D721Med (cell line): ENCODE measurements around the gene ANKRD60.
A peak's percentile ranks its signal among the peaks of the same experiment; 100 is the strongest.

ENCODE experiments used
- DNase-seq: peaks from one replicate; pipeline ENCODE4 v3.0.0; 2011; ENCODE audit warnings: low spot score; ENCODE audit not compliant: insufficient read length
- FAIRE-seq: peaks from 2 replicates; lab custom pipeline; 2011; peaks lifted over from hg19 to GRCh38; lab: Jason Lieb, UNC
- TF ChIP-seq, protein P1 (sequence below): IDR thresholded peaks from 2 replicates; pipeline ENCODE4 v1.5.1; 2012; ENCODE audit warnings: mild to moderate bottlenecking, control low read depth; ENCODE audit not compliant: insufficient read depth; ENCODE audit errors: missing control alignments

The ANKRD60 gene

DNA sequence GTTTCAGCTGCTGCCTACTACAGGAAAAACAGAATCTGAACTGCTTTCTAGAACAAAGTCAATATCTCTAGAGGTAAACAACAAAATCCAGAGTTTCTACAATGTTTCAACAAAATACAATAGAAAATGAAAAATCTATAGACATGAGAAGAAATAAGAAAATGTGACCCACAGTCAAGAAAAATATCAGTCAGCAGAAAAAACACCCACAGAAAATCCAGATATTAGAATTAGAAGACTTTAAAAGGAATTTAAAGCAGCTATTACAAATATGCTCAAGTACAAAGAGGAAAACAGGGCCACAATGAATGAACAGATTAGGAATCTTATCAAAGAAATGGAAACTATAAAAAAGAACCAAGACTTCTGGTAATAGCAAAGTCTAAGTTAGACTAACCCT, 26.4 kb upstream of the ANKRD60 start:
- DNase-seq (no peak), FAIRE-seq (no peak)
- TF ChIP-seq, protein P1, sequence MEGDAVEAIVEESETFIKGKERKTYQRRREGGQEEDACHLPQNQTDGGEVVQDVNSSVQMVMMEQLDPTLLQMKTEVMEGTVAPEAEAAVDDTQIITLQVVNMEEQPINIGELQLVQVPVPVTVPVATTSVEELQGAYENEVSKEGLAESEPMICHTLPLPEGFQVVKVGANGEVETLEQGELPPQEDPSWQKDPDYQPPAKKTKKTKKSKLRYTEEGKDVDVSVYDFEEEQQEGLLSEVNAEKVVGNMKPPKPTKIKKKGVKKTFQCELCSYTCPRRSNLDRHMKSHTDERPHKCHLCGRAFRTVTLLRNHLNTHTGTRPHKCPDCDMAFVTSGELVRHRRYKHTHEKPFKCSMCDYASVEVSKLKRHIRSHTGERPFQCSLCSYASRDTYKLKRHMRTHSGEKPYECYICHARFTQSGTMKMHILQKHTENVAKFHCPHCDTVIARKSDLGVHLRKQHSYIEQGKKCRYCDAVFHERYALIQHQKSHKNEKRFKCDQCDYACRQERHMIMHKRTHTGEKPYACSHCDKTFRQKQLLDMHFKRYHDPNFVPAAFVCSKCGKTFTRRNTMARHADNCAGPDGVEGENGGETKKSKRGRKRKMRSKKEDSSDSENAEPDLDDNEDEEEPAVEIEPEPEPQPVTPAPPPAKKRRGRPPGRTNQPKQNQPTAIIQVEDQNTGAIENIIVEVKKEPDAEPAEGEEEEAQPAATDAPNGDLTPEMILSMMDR: no peak

DNA sequence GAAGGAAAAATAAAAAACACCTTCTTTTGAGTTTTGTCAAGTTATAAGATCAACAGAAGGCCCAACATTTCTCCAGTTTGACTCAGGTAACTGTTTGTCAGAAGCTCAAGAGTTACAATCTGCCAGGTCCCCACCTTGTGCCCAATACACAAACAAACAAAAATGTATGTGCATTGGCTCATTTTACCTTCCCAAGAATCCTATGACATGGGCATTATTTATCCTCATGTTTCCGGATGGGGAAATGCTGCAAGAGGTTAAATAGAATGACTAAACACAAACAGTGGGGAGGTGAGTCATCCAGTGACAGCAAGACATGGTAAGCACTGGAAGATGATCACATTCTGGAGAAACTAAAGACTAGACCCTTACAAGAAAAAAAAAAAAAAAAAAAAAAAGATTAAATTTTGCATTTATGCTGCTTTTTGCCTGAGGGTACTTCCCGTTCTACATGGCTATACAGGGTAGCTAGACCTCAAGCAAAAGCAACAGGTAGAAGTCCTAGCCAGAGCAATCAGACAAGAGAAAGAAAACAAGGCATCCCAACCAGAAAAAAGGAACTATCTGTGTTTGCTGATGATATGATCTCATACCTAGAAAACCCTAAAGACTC, 23.6 kb upstream of the ANKRD60 start:
- DNase-seq (no peak), FAIRE-seq (no peak)
- TF ChIP-seq, protein P1: no peak

DNA sequence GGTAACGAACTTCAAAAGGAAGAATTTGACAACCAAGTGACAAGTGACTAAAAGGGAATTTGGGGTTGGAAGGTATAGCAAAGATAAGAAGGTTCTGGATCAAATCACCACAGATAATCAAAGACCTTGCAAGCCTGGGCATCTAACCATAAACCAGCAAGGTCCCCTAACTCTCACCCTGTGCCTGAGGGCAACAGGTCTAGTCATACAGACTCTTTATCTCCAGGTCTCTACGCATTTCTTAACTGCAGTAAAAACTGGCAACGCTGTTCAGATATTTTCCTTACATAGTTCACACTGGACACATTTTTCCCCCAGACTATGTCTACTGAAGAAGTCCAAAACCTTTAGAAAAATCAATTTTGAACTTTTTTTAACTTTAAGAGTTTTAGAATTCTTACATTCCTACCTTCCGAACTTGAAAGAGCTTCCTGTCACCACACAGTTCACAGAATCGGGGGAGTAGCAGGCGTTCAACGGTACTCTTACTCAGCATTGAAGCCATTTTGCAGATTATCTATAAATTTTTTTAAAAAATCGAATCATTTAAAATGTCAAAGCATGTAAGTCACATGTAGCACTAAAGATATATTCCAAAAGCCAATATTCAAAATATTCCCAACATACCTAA, 23.0 kb upstream of the ANKRD60 start:
- TF ChIP-seq, protein P1: no peak
- FAIRE-seq (no peak), DNase-seq (no peak)

DNA sequence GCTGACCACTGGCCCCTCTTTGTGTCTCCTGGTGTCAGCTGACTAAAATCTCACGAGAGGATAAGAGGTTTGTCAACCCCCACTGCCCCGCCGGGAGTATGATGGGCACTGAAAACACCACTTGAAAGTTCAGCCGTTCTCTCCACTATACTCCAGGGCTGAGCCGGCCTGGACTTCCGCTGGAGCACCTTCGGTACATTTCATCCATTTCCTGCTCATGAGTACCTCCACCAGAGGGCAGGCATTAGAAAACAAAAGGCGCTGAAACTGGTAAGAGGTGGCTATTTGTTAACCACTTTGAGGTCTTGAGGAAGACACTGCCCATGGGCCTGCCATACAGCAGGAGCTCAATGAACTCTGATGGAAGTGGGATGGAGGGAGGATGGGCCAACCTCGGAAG, 17.9 kb upstream of the ANKRD60 start:
- TF ChIP-seq, protein P1: peak; percentile 27
- no peak for DNase-seq
- FAIRE-seq: no peak

DNA sequence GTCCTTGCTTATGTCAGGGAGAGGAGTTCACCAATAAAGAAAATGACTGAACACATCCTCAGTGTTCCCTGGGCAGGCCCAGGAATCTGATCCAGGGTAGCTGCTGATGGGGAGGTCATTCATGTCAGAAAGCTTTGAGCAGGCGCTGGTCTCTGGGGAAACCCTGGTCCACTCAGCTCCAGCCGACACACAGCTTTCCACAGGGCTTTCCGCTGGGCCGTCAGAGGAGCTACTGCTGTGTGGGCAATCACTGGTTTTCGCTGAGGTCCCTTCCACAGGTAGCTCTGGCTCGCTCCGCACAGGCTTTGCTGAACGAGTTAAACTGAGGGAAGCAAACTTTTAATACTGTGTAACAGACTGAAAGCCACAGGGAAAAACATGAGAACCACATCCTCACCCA, 17.5 kb upstream of the ANKRD60 start:
- DNase-seq (no peak), FAIRE-seq (no peak)
- TF ChIP-seq, protein P1: no peak

DNA sequence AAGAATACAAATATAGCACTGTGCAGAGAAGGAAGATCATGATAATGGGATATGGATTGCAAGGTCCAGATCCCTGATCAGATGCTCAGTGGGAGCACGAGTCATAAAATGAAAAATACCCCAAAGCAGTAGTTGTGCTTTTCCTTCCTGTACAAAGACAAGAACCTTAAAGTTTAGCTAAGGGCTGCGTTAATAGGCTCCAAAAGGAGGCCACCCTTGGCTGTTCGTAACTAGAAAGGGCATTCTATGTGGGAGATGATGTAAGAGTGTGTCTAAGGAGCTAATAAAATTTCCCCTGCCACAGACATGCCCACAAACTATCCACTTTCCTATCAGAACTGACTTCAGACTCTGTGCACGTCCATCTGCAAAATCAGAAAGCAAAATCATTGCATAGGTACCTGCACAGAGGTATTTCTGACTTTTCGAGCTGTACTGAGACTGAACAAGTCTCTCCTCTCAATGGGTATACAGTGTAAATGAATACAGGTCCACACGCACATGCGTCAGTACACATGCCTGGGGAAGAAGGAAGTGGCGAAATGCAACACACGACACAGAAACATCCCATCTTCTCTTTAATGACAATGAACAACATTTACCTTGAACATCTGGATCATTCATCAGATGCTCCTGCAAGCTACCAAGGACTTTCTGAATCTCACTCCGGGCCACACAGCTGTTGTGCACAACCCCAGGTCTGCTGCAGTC, 16.9 kb upstream of the ANKRD60 start:
- no peak for DNase-seq
- TF ChIP-seq, protein P1: no peak
- no peak for FAIRE-seq

DNA sequence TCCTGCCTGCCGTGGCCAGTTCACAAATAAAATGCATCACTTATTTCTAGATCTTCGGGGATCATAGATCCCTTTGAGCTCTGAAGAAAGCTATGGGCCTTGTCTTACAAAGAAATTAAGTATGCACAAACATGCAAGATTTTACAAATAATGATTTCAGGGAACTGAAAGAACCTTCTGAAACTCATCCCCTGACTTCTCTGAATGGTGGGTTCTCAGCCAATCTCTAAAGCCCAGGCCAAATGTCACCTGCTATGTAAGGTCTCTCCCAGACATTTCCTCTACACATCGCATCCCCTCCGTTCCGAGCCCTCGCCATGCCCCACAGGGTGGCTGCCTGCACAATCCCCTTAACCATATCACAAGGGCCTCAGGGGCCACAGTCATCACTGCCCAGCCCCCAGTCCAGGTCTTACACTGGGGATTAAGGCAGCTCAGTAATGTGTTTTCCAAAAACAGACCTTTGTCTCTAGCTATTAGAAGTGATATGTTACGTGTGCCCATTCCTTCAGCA, 16.1 kb upstream of the ANKRD60 start:
- no peak for FAIRE-seq
- DNase-seq: no peak
- TF ChIP-seq, protein P1: no peak
